PFSK-1 (cell line): ENCODE measurements around the gene MAST2.

Experiments used
- POLR2AphosphoS5 ChIP-seq: IDR thresholded peaks from 2 replicates; pipeline ENCODE4 v1.6.1; 2012; ENCODE audit warnings: low read depth, mild to moderate bottlenecking, control low read depth, low read length, moderate library complexity
- TAF1 ChIP-seq: IDR thresholded peaks from 2 replicates; pipeline ENCODE4 v1.6.1; 2012; ENCODE audit warnings: low read length, control low read depth, borderline replicate concordance; ENCODE audit not compliant: insufficient read depth

GRCh38 chr1:46058936-46059335 is 255.5 kb downstream of the MAST2 start:
- no peak for TF ChIP-seq TAF1
- no peak for TF ChIP-seq POLR2AphosphoS5
